Loucy (cell line): ENCODE results near the gene TXNRD2.
"Not testable (repeated sequence)": the region's sequence is repeated elsewhere in the genome, so short reads cannot be mapped to it uniquely, and the experiment has no call there.

ENCODE experiments used
- H2AFZ ChIP-seq: fragments of 200-600 bp; sonication (generic); 2 replicates; pipeline ENCODE4 v1.6.0; 2016; ENCODE audit warnings: antibody characterized with exemption, mild to moderate bottlenecking, low read length, moderate library complexity
- H3F3A ChIP-seq: fragments of 200-600 bp; 2 replicates; pipeline ENCODE4 v1.6.0; 2016; ENCODE audit warnings: antibody characterized with exemption, low read depth, mild to moderate bottlenecking
- H3K27me3 ChIP-seq: fragments of 200-600 bp; sonication (generic); 2 replicates; pipeline ENCODE4 v1.6.1; 2014; ENCODE audit warnings: low read length, mild to moderate bottlenecking; ENCODE audit not compliant: insufficient read depth, poor library complexity, severe bottlenecking
- H3K36me3 ChIP-seq: fragments of 200-600 bp; sonication (generic); 2 replicates; pipeline ENCODE4 v1.6.1; 2016; ENCODE audit warnings: low read length; ENCODE audit not compliant: insufficient read depth
- H3K4me1 ChIP-seq: fragments of 200-600 bp; sonication (generic); 2 replicates; pipeline ENCODE4 v1.5.1; 2014; ENCODE audit warnings: low read length, mild to moderate bottlenecking; ENCODE audit not compliant: insufficient read depth, poor library complexity, severe bottlenecking
- H3K4me2 ChIP-seq: fragments of 200-600 bp; sonication (generic); 2 replicates; pipeline ENCODE4 v1.6.0; 2014; ENCODE audit warnings: antibody characterized with exemption, low read length, low read depth, mild to moderate bottlenecking; ENCODE audit not compliant: poor library complexity, severe bottlenecking
- H3K4me3 ChIP-seq: fragments of 200-600 bp; sonication (generic); 2 replicates; pipeline ENCODE4 v1.5.1; 2014; ENCODE audit warnings: low read length, mild to moderate bottlenecking, mixed read lengths; ENCODE audit not compliant: poor library complexity, severe bottlenecking
- H3K79me2 ChIP-seq: fragments of 200-600 bp; sonication (generic); 2 replicates; pipeline ENCODE4 v1.6.1; 2014; ENCODE audit warnings: low read length; ENCODE audit not compliant: insufficient read depth
- H3K9ac ChIP-seq: fragments of 200-600 bp; sonication (generic); 2 replicates; pipeline ENCODE4 v1.6.0; 2014; ENCODE audit warnings: mild to moderate bottlenecking, low read depth, low read length, moderate library complexity; ENCODE audit not compliant: poor library complexity, severe bottlenecking
- H3K9me2 ChIP-seq: fragments of 200-600 bp; sonication (generic); replicated peaks from 2 replicates; pipeline ENCODE4 v1.6.1; 2016; ENCODE audit warnings: low read depth, low read length, mixed read lengths
- H3K9me3 ChIP-seq: fragments of 200-600 bp; sonication (generic); 2 replicates; pipeline ENCODE4 v1.6.1; 2014; ENCODE audit warnings: mild to moderate bottlenecking, antibody characterized with exemption, low read length, low read depth; ENCODE audit not compliant: insufficient read depth
- H4K20me1 ChIP-seq: fragments of 200-600 bp; sonication (generic); 2 replicates; pipeline ENCODE4 v1.6.0; 2014; ENCODE audit warnings: antibody characterized with exemption, low read length, mild to moderate bottlenecking; ENCODE audit not compliant: insufficient read depth, poor library complexity, severe bottlenecking
- EZH2phosphoT487 ChIP-seq: fragments of 200-600 bp; IDR thresholded peaks from 2 replicates; pipeline ENCODE4 v1.6.1; 2018; ENCODE audit warnings: antibody characterized with exemption, mild to moderate bottlenecking, moderate library complexity, borderline replicate concordance
- TF ChIP-seq, protein P1 (sequence below): fragments of 200-600 bp; sonication (generic); conservative IDR thresholded peaks from 2 replicates; pipeline ENCODE4 v1.5.1; 2014; ENCODE audit warnings: mild to moderate bottlenecking, antibody characterized with exemption, low read length

The TXNRD2 gene

GRCh38 chr22:19927696-19928095 is 13.9 kb downstream of the TXNRD2 start:
- Histone ChIP-seq H3K27me3 (no peaks in the 10 kb centered on the region), H3F3A (no peaks in the 10 kb centered on the region), H3K9ac (no peak overlapping the region), H3K9me3 (no peaks in the 10 kb centered on the region), H3K4me3 (no peak overlapping the region), H3K4me2 (no peak overlapping the region), H3K9me2 (no peaks in the 10 kb centered on the region), H3K79me2 (no peaks in the 10 kb centered on the region), H2AFZ (no peak overlapping the region), H3K4me1 (peaks cover 5% of the 10 kb centered on the region), H3K36me3 (no peaks in the 10 kb centered on the region), H4K20me1 (no peaks in the 10 kb centered on the region)
- TF ChIP-seq, protein P1, sequence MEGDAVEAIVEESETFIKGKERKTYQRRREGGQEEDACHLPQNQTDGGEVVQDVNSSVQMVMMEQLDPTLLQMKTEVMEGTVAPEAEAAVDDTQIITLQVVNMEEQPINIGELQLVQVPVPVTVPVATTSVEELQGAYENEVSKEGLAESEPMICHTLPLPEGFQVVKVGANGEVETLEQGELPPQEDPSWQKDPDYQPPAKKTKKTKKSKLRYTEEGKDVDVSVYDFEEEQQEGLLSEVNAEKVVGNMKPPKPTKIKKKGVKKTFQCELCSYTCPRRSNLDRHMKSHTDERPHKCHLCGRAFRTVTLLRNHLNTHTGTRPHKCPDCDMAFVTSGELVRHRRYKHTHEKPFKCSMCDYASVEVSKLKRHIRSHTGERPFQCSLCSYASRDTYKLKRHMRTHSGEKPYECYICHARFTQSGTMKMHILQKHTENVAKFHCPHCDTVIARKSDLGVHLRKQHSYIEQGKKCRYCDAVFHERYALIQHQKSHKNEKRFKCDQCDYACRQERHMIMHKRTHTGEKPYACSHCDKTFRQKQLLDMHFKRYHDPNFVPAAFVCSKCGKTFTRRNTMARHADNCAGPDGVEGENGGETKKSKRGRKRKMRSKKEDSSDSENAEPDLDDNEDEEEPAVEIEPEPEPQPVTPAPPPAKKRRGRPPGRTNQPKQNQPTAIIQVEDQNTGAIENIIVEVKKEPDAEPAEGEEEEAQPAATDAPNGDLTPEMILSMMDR = no peak
- TF ChIP-seq EZH2phosphoT487 = no peak

- not testable (repeated sequence) for H3K27me3 ChIP-seq, H3K79me2 ChIP-seq, H3K9me2 ChIP-seq, H3F3A ChIP-seq, H3K9me3 ChIP-seq, H3K4me3 ChIP-seq, H3K9ac ChIP-seq, H4K20me1 ChIP-seq, H2AFZ ChIP-seq, H3K4me1 ChIP-seq, H3K36me3 ChIP-seq, H3K4me2 ChIP-seq
Observed at GRCh38 chr22:19926028-19926427, 15.6 kb downstream of the TXNRD2 start.

DNA sequence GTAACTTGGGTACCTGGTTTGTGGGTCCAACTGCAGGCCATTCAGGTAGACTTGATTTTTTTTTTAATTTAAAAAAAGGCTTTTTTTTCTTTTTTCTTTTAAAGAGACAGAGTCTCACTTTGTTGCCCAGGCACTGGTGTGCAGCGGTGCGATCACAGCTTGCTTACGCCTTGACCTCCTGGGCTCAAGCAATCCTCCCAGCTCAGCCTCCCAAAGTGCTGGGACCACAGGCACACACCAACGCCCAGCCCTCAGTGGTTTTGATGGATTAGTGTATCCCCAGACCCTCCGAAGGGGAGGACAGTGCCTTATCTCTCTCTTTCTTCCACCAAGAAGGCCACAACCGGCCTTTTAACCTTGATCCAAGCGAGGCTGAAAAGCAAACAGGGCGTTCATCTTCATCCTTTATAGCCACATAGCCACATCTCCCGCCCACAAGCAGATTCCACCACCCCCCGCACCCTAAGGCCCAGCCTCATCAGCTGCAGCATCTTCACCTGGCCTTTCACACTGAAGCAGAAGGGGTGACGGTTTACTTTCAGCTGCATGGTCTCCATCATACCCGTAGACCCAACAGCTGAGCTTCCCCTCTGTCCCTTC is 17.6 kb downstream of the TXNRD2 start:
- no peak for TF ChIP-seq EZH2phosphoT487
- TF ChIP-seq, protein P1 = no peak
- Histone ChIP-seq H4K20me1 (no peaks in the 10 kb centered on the region), H3K79me2 (no peaks in the 10 kb centered on the region), H3K9me3 (no peaks in the 10 kb centered on the region), H3K4me2 (no peak overlapping the region), H3K4me3 (no peak overlapping the region), H3K9me2 (no peaks in the 10 kb centered on the region), H3K4me1 (no peaks in the 10 kb centered on the region), H2AFZ (no peak overlapping the region), H3K36me3 (no peaks in the 10 kb centered on the region), H3F3A (no peaks in the 10 kb centered on the region), H3K27me3 (no peaks in the 10 kb centered on the region), H3K9ac (no peak overlapping the region)

DNA sequence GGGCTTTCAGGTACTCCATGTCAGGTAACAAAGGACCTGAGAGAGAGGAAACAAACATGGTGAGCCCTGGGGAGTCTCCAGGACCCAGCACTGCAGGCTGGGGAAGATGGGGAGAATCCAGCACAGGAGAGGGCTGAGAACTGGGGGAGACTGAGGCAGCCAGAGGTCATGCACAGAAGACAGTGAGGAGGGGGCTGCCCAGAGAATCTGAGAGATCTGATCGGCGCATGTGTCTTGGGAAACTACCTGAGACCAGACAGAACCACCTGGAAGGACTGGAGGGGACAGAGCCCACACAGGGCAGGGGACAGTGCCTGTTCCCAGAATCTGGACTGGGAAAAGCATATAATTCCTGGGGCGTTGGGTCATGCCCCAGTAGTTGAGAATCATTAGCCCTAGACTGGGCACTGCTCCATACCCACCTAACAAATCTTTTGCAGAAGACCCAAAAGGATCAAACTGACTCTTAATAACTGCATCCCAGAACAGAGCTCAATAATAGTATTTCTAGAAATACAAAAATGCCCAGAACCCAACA is 20.0 kb downstream of the TXNRD2 start:
- H4K20me1 ChIP-seq = no peaks in the 10 kb centered on the region
- no peaks in the 10 kb centered on the region for H3F3A ChIP-seq
- TF ChIP-seq, protein P1 = no peak
- no peak for TF ChIP-seq EZH2phosphoT487
- peaks cover 6% of the 10 kb centered on the region; the same call in 1 of the 2 replicates for H3K36me3 ChIP-seq
- no peaks in the 10 kb centered on the region for H3K27me3 ChIP-seq
- H3K4me3 ChIP-seq = no peak overlapping the region
- no peaks in the 10 kb centered on the region for H3K9me2 ChIP-seq
- no peak overlapping the region for H3K9ac ChIP-seq
- no peaks in the 10 kb centered on the region for H3K4me1 ChIP-seq
- no peak overlapping the region for H2AFZ ChIP-seq
- H3K4me2 ChIP-seq = no peak overlapping the region
- H3K79me2 ChIP-seq = no peaks in the 10 kb centered on the region
- H3K9me3 ChIP-seq = no peaks in the 10 kb centered on the region
